Measurements from ENCODE around the gene CACYBP. TPM values are rescaled to one million over a fixed set of nuclear protein-coding genes. Genes with fewer than 3 reads are reported as not detected.

CACYBP gene
- polyA plus RNA-seq, 1 donor (not counting 4 experiments of a cell fraction or from before 2014, with no cell fraction given) = 59.3 TPM

DNA sequence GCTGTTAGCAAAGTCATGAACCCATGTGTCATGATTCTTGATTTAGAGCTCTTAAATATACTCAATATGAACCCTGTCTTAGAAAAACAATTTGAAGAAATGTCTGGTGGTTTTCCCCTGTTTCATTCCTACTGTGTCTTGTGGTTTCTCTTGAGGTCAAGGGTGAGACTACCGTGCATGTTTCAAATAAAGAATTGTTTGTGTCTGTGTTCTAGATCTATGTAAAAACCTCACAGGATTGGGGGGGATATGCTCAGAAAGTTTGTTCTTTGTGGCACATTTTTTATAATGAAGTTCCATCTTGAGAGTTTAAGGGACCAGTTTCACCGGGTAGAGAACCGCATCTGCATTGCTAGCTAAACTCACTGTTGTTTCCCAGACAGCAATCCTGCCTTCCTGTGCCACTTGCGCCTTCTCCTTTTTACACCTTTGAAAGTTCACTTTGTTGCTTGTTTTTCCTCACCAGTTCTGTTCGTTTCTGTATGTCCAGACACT is 30.9 kb upstream of the CACYBP start:
- no peaks in the 10 kb centered on the region for H3K9me1 ChIP-seq (ENCODE audit: control insufficient read depth, extremely low read depth, insufficient read depth, low read length)
- TF ChIP-seq, protein P1, sequence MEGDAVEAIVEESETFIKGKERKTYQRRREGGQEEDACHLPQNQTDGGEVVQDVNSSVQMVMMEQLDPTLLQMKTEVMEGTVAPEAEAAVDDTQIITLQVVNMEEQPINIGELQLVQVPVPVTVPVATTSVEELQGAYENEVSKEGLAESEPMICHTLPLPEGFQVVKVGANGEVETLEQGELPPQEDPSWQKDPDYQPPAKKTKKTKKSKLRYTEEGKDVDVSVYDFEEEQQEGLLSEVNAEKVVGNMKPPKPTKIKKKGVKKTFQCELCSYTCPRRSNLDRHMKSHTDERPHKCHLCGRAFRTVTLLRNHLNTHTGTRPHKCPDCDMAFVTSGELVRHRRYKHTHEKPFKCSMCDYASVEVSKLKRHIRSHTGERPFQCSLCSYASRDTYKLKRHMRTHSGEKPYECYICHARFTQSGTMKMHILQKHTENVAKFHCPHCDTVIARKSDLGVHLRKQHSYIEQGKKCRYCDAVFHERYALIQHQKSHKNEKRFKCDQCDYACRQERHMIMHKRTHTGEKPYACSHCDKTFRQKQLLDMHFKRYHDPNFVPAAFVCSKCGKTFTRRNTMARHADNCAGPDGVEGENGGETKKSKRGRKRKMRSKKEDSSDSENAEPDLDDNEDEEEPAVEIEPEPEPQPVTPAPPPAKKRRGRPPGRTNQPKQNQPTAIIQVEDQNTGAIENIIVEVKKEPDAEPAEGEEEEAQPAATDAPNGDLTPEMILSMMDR (optimal IDR thresholded peaks at IDR 0.05 in 1 of 3, IDR thresholded peaks at IDR 0.05 in 1 of 3, conservative IDR thresholded peaks at IDR 0.05 in 1 of 3; ENCODE audit: extremely low read depth in 1 of 3, insufficient read depth in 2 of 3, low read length in 3 of 3) = no peak
- no peak for TF ChIP-seq EZH2 (IDR thresholded peaks at IDR 0.05; ENCODE audit: low read length)
- FAIRE-seq = no peak
- H3K36me3 ChIP-seq (ENCODE audit: control insufficient read depth in 2 of 2, extremely low read depth in 1 of 2, insufficient read depth in 2 of 2, low read length in 2 of 2) = no peaks in the 10 kb centered on the region
- no peaks in the 10 kb centered on the region for H3K79me2 ChIP-seq (ENCODE audit: control insufficient read depth, insufficient read depth, low read length)
- no peak overlapping the region for H3K4me2 ChIP-seq (ENCODE audit: control insufficient read depth, extremely low read depth, insufficient read depth, low read depth, low read length)
- no peaks in the 10 kb centered on the region for H3K9me3 ChIP-seq (ENCODE audit: control insufficient read depth, low read depth, low read length)
- H3K4me1 ChIP-seq (ENCODE audit: control insufficient read depth, extremely low read depth, insufficient read depth, low read length) = peaks cover 30% of the 10 kb centered on the region
- H3K4me3 ChIP-seq (ENCODE audit: control insufficient read depth in 2 of 3, extremely low read depth in 1 of 3, insufficient read depth in 2 of 3, low read depth in 1 of 3, low read length in 3 of 3) = no peak overlapping the region
- H2AFZ ChIP-seq (ENCODE audit: control insufficient read depth, low read length) = no peak overlapping the region
- H4K20me1 ChIP-seq (ENCODE audit: control insufficient read depth, extremely low read depth, insufficient read depth, low read length) = no peaks in the 10 kb centered on the region
- H3K27me3 ChIP-seq (ENCODE audit: control insufficient read depth, extremely low read depth, insufficient read depth, low read length) = no peaks in the 10 kb centered on the region
- H3K9ac ChIP-seq (ENCODE audit: control insufficient read depth, extremely low read depth, insufficient read depth, low read length) = no peak overlapping the region
- no peak for DNase-seq (ENCODE audit: low read depth, low spot score)
- dilution Hi-C loops (cut with MboI; ENCODE audit: extremely low pct_ligation_motif_present, low sequenced_read_pairs) = no loop called here
- no peak overlapping the region for H3K27ac ChIP-seq (ENCODE audit: control insufficient read depth, insufficient read depth, low read length)

DNA sequence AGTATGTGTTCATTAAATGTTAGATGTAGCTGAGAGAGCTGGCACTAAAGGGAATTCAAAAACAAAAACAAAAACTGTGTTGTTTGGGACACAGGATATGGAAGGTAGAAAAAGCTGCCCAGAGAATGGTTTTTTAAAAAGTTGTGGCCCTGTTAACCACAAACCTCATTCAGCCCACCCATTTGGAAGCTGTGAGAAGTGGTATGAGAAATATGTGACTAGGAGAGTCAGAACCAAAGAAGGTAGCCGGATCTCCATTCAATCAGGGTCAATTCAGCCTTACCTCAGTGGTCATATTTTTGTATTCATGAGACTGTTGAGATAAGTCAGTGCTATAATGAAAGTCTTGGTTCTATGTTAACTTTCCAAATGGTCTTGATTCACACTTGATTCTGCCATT is 29.8 kb upstream of the CACYBP start:
- FAIRE-seq (no peak), DNase-seq (ENCODE audit: low read depth, low spot score) (no peak)
- H3K9me3 ChIP-seq (ENCODE audit: control insufficient read depth, low read depth, low read length) = no peaks in the 10 kb centered on the region
- dilution Hi-C loops (cut with MboI; ENCODE audit: extremely low pct_ligation_motif_present, low sequenced_read_pairs) = no loop called here
- H3K4me1 ChIP-seq (ENCODE audit: control insufficient read depth, extremely low read depth, insufficient read depth, low read length) = peaks cover 18% of the 10 kb centered on the region
- H3K4me2 ChIP-seq (ENCODE audit: control insufficient read depth, extremely low read depth, insufficient read depth, low read depth, low read length) = no peak overlapping the region
- H3K9ac ChIP-seq (ENCODE audit: control insufficient read depth, extremely low read depth, insufficient read depth, low read length) = no peak overlapping the region
- H3K27me3 ChIP-seq (ENCODE audit: control insufficient read depth, extremely low read depth, insufficient read depth, low read length) = no peaks in the 10 kb centered on the region
- no peaks in the 10 kb centered on the region for H3K36me3 ChIP-seq (ENCODE audit: control insufficient read depth in 2 of 2, extremely low read depth in 1 of 2, insufficient read depth in 2 of 2, low read length in 2 of 2)
- no peak overlapping the region for H2AFZ ChIP-seq (ENCODE audit: control insufficient read depth, low read length)
- no peaks in the 10 kb centered on the region for H4K20me1 ChIP-seq (ENCODE audit: control insufficient read depth, extremely low read depth, insufficient read depth, low read length)
- no peak overlapping the region for H3K4me3 ChIP-seq (ENCODE audit: control insufficient read depth in 2 of 3, extremely low read depth in 1 of 3, insufficient read depth in 2 of 3, low read depth in 1 of 3, low read length in 3 of 3)
- H3K79me2 ChIP-seq (ENCODE audit: control insufficient read depth, insufficient read depth, low read length) = no peaks in the 10 kb centered on the region
- H3K9me1 ChIP-seq (ENCODE audit: control insufficient read depth, extremely low read depth, insufficient read depth, low read length) = no peaks in the 10 kb centered on the region
- no peak overlapping the region for H3K27ac ChIP-seq (ENCODE audit: control insufficient read depth, insufficient read depth, low read length)
- TF ChIP-seq, protein P1 (optimal IDR thresholded peaks at IDR 0.05 in 1 of 3, IDR thresholded peaks at IDR 0.05 in 1 of 3, conservative IDR thresholded peaks at IDR 0.05 in 1 of 3; ENCODE audit: extremely low read depth in 1 of 3, insufficient read depth in 2 of 3, low read length in 3 of 3) = no peak
- TF ChIP-seq EZH2 (IDR thresholded peaks at IDR 0.05; ENCODE audit: low read length) = no peak
